Activated CD8-positive, alpha-beta T cell treated with anti-CD3 and anti-CD28 coated beads for 36 hours (primary cell): ENCODE measurements around the gene FAM83D. TPM values are rescaled to one million over a fixed set of nuclear protein-coding genes. Genes with fewer than 3 reads are reported as not detected.
A peak's percentile ranks its signal among the peaks of the same experiment; 100 is the strongest.

ENCODE experiments used
- ATAC-seq: fragments of 200-7000 bp; cut with Tn5 transposase; one replicate; pipeline ENCODE4 v1.10.0; 2021; ENCODE audit warnings: mild to moderate bottlenecking, moderate library complexity
- CTCF ChIA-PET: fragments of 350-600 bp; sonication (Branson Sonifier 250); formaldehyde crosslinking; loops from one replicate; lab custom pipeline; 2021; ENCODE audit warnings: antibody characterized with exemption; lab: Charles Lee
- POLR2A ChIA-PET: fragments of 350-600 bp; sonication (Branson Sonifier 250); formaldehyde crosslinking; loops from one replicate; lab custom pipeline; 2021; ENCODE audit warnings: antibody characterized with exemption; lab: Charles Lee
- DNase-seq: peaks from one replicate; pipeline ENCODE4 v3.0.0-alpha.2; 2020
- H3K27ac Mint-ChIP-seq: one replicate; pipeline ENCODE4 v1.8.0; 2021; ENCODE audit warnings: mild to moderate bottlenecking, mixed read lengths
- H3K27me3 Mint-ChIP-seq: one replicate; pipeline ENCODE4 v1.8.0; 2021; ENCODE audit warnings: mixed read lengths
- H3K36me3 Mint-ChIP-seq: one replicate; pipeline ENCODE4 v1.8.0; 2021; ENCODE audit warnings: low read depth, mixed read lengths
- H3K4me1 Mint-ChIP-seq: one replicate; pipeline ENCODE4 v1.8.0; 2021; ENCODE audit warnings: low read depth, mixed read lengths
- H3K4me3 Mint-ChIP-seq: one replicate; pipeline ENCODE4 v1.8.0; 2021; ENCODE audit warnings: mild to moderate bottlenecking, moderate library complexity, mixed read lengths
- H3K9me3 Mint-ChIP-seq: one replicate; pipeline ENCODE4 v1.8.0; 2021; ENCODE audit warnings: mixed read lengths
- CTCF ChIP-seq: fragments of 200-600 bp; IDR thresholded peaks from one replicate; pipeline ENCODE4 v1.8.0; 2022; ENCODE audit warnings: antibody characterized with exemption, mild to moderate bottlenecking
- intact Hi-C: fragments of 100-400 bp; cut with micrococcal nuclease; formaldehyde crosslinking; loops from one replicate; pipeline ENCODE4 v1.10.0; 2022
- total RNA-seq, 2 experiments: library from RNA; stranded (reverse); gene quantifications; one replicate each; pipeline ENCODE4 v1.2.3, GENCODE V29; 2021

The FAM83D gene
- total RNA-seq, 2 experiments from 2014 or later, result 12.6 to 13.8 TPM

- H3K27me3 Mint-ChIP-seq, result no peaks in the 10 kb centered on the region
- ChIA-PET CTCF (interaction anchor here (1.0 to 3.5 kb wide), 2 partner anchors 12 to 128 kb away, joined by 3 to 28 read pairs; no protein-coding TSS in a partner anchor), POLR2A (interaction anchor here (1.4 kb wide), 1 partner anchor 9 kb away, joined by 4 read pairs; no protein-coding TSS in a partner anchor)
- intact Hi-C loops, result no loop called here
- no peaks in the 10 kb centered on the region for H3K9me3 Mint-ChIP-seq
- H3K4me1 Mint-ChIP-seq, result peaks cover 3% of the 10 kb centered on the region
- no peak overlapping the region for H3K27ac Mint-ChIP-seq
- no peak for TF ChIP-seq CTCF
- no peak for ATAC-seq
- H3K36me3 Mint-ChIP-seq, result peaks cover 16% of the 10 kb centered on the region
- DNase-seq, result no peak
- H3K4me3 Mint-ChIP-seq, result no peak overlapping the region
Observed at GRCh38 chr20:38920851-38921250, 5.4 kb upstream of the FAM83D start.

GRCh38 chr20:38924718-38925117, 1.5 kb upstream of the FAM83D start:
- Mint-ChIP-seq H3K9me3 (no peaks in the 10 kb centered on the region), H3K4me1 (peaks cover 17% of the 10 kb centered on the region), H3K27me3 (no peaks in the 10 kb centered on the region), H3K27ac (no peak overlapping the region), H3K4me3 (no peak overlapping the region), H3K36me3 (peaks cover 13% of the 10 kb centered on the region)
- DNase-seq (no peak), ATAC-seq (no peak)
- ChIA-PET POLR2A (no interaction called here), CTCF (interaction anchor here (0.6 to 4.8 kb wide), 3 partner anchors 42 to 124 kb away, joined by 3 to 22 read pairs (median 7); no protein-coding TSS in a partner anchor)
- TF ChIP-seq CTCF, result no peak
- intact Hi-C loops, result loop anchor here (2.0 kb wide), 1 partner anchor 124 kb away; no protein-coding TSS in a partner anchor

- intact Hi-C loops, result no loop called here
- Mint-ChIP-seq H3K9me3 (no peaks in the 10 kb centered on the region), H3K36me3 (peaks cover 13% of the 10 kb centered on the region), H3K4me1 (peaks cover 22% of the 10 kb centered on the region), H3K4me3 (peak overlapping the region; percentile 82), H3K27ac (no peak overlapping the region), H3K27me3 (no peaks in the 10 kb centered on the region)
- TF ChIP-seq CTCF, result no peak
- ChIA-PET CTCF (interaction anchor here (0.7 to 5.0 kb wide), 16 partner anchors 9 to 180 kb away, joined by 3 to 73 read pairs (median 4); partner anchors contain the start of gene DHX35), POLR2A (interaction anchor here (0.6 to 2.5 kb wide), 14 partner anchors 10 to 178 kb away, joined by 3 to 20 read pairs (median 4); partner anchors contain the start of genes ACTR5, DHX35 and PPP1R16B)
- no peak for ATAC-seq
- no peak for DNase-seq
Observed at GRCh38 chr20:38926934-38927616, 858 bp downstream of the FAM83D start.

GRCh38 chr20:38927902-38928578, 1.8 kb downstream of the FAM83D start:
- intact Hi-C loops, result no loop called here
- POLR2A ChIA-PET, result interaction anchor here (0.9 to 2.1 kb wide), 4 partner anchors 9 to 121 kb away, joined by 3 to 16 read pairs (median 4); partner anchors contain the start of gene DHX35
- no peak for TF ChIP-seq CTCF
- H3K9me3 Mint-ChIP-seq, result no peaks in the 10 kb centered on the region
- no peaks in the 10 kb centered on the region for H3K27me3 Mint-ChIP-seq
- ATAC-seq (no peak), DNase-seq (no peak)
- H3K36me3 Mint-ChIP-seq, result peaks cover 13% of the 10 kb centered on the region
- H3K4me1 Mint-ChIP-seq, result peaks cover 22% of the 10 kb centered on the region
- no peak overlapping the region for H3K27ac Mint-ChIP-seq
- H3K4me3 Mint-ChIP-seq, result peak overlapping the region; percentile 82
- CTCF ChIA-PET, result interaction anchor here (1.4 to 5.0 kb wide), 2 partner anchors 35 to 122 kb away, joined by 3 to 73 read pairs; no protein-coding TSS in a partner anchor
